Regular cardiac myocyte (primary cell): ENCODE results near the gene TBC1D1. TPM values are rescaled to one million over a fixed set of nuclear protein-coding genes. Genes with fewer than 3 reads are reported as not detected.

Source experiments
- total RNA-seq: library from RNA; depleted of rRNA; stranded (reverse); fragments of >200 nt; gene quantifications from 2 replicates; pipeline ENCODE4 v1.2.3, GENCODE V29; 2014

TBC1D1 gene
- 88.5 and 117 TPM in 2 replicates for total RNA-seq

GRCh38 chr4:37890801-37891259 lies at the start of gene TBC1D1:
Gene TBC1D1, plus strand, starts transcription at chr4:37891084. Its CDS starts 11,012 bp downstream, at chr4:37902096.

GRCh38 chr4:37960098-37960497 lies 69.2 kb downstream of the TBC1D1 start, which contains the start of gene PTTG2:
Gene PTTG2, plus strand, starts transcription at chr4:37960398. Its CDS starts 37 bp downstream, at chr4:37960435.

Other genes starting within 250 kb of the TBC1D1 start
- gene RELL1, start 204.7 kb upstream of the TBC1D1 start, total RNA-seq: 125 and 127 TPM in 2 replicates
- gene PGM2, start 64.4 kb upstream of the TBC1D1 start, total RNA-seq: 31.3 and 48.9 TPM in 2 replicates
- gene PTTG2, start 69.3 kb downstream of the TBC1D1 start, total RNA-seq: 0.19 TPM in 1 of 2 replicates, not detected in the other